Hepatocyte (in vitro differentiated cells): ENCODE data around the gene GDF15.

Source experiments
- CTCF ChIP-seq: fragments of 200-600 bp; sonication (generic); IDR thresholded peaks from 2 replicates; pipeline ENCODE4 v1.5.1; 2016; ENCODE audit warnings: antibody characterized with exemption, mild to moderate bottlenecking; ENCODE audit not compliant: poor library complexity
- EZH2phosphoT487 ChIP-seq: fragments of 200-600 bp; sonication (generic); IDR thresholded peaks from one replicate; pipeline ENCODE4 v1.6.1; 2018; ENCODE audit warnings: antibody characterized with exemption, mild to moderate bottlenecking, low read depth, moderate library complexity; ENCODE audit not compliant: unreplicated experiment, severe bottlenecking

- TF ChIP-seq CTCF (no peak), EZH2phosphoT487 (no peak)
Observed at GRCh38 chr19:18419699-18420460, 33.9 kb downstream of the GDF15 start.
